Neural crest cell (in vitro differentiated cells): ENCODE data around the gene SPIN2B. TPM values are rescaled to one million over a fixed set of nuclear protein-coding genes. Genes with fewer than 3 reads are reported as not detected.
A peak's percentile ranks its signal among the peaks of the same experiment; 100 is the strongest.
"Not testable (repeated sequence)": the region's sequence is repeated elsewhere in the genome, so short reads cannot be mapped to it uniquely, and the experiment has no call there.

ENCODE experiments used
- DNase-seq: peaks from one replicate; pipeline ENCODE4 v3.0.0; 2021; ENCODE audit warnings: low read depth, mixed read lengths, low spot score
- H3K27ac Mint-ChIP-seq: one replicate; pipeline ENCODE4 v1.8.0; 2021; ENCODE audit warnings: mild to moderate bottlenecking, mixed read lengths; ENCODE audit not compliant: unreplicated experiment
- H3K27me3 Mint-ChIP-seq: 2 replicates; pipeline ENCODE4 v1.8.0; 2021; ENCODE audit warnings: low read depth, mild to moderate bottlenecking, mixed read lengths
- H3K36me3 Mint-ChIP-seq: 2 replicates; pipeline ENCODE4 v1.8.0; 2021; ENCODE audit warnings: low read depth, mild to moderate bottlenecking, mixed read lengths
- H3K4me1 Mint-ChIP-seq: 2 replicates; pipeline ENCODE4 v1.8.0; 2021; ENCODE audit warnings: mixed read lengths
- H3K4me3 Mint-ChIP-seq: one replicate; pipeline ENCODE4 v1.8.0; 2021; ENCODE audit warnings: mild to moderate bottlenecking, mixed read lengths
- H3K9me3 Mint-ChIP-seq: 2 replicates; pipeline ENCODE4 v1.8.0; 2021; ENCODE audit warnings: mixed read lengths
- CTCF ChIP-seq: fragments of 200-600 bp; sonication (generic); conservative IDR thresholded peaks from 2 replicates; pipeline ENCODE4 v1.5.0; 2021; ENCODE audit warnings: antibody characterized with exemption, mild to moderate bottlenecking
- long read RNA-seq: library from polyadenylated mRNA; unstranded; transcript quantifications from one replicate; pipeline ENCODE4 v2.0.0, GENCODE V29; 2020
- total RNA-seq: library from RNA; stranded (reverse); gene quantifications from 2 replicates; pipeline ENCODE4 v1.2.1, GENCODE V29; 2021

Gene SPIN2B
- 15.5 and 16.4 TPM in 2 replicates for total RNA-seq
- long read RNA-seq, transcript SPIN2B-202 (2 exons, 1,258 nt) = major isoform, 6 of 13 reads
- long read RNA-seq, partial matches to known transcripts = 0 of 13 reads
- long read RNA-seq, other reads (novel, unspliced or antisense) = 6 of 13 reads

GRCh38 chrX:57121162-57121755 lies at the start of gene SPIN2B:
TSS of gene SPIN2B (minus strand) at chrX:57121548.
- H3K36me3 Mint-ChIP-seq = peaks cover 11% of the 10 kb centered on the region
- peak within 1 kb of the TSS; percentile 97 for H3K27ac Mint-ChIP-seq
- TF ChIP-seq CTCF = peak; percentile 18
- no peaks in the 10 kb centered on the region for H3K27me3 Mint-ChIP-seq
- H3K4me1 Mint-ChIP-seq = peaks cover 15% of the 10 kb centered on the region
- peak; percentile 59 for DNase-seq
- peak within 1 kb of the TSS; percentile 97 for H3K4me3 Mint-ChIP-seq
- peaks cover 8% of the 10 kb centered on the region for H3K9me3 Mint-ChIP-seq

GRCh38 chrX:57156397-57157049 lies 35.2 kb upstream of the SPIN2B start:
- Mint-ChIP-seq H3K4me1 (no peaks in the 10 kb centered on the region), H3K27ac (no peak overlapping the region), H3K36me3 (peaks cover 11% of the 10 kb centered on the region), H3K9me3 (peaks cover 9% of the 10 kb centered on the region), H3K4me3 (no peak overlapping the region), H3K27me3 (no peaks in the 10 kb centered on the region)
- TF ChIP-seq CTCF = peak; percentile 61
- DNase-seq = no peak

DNA sequence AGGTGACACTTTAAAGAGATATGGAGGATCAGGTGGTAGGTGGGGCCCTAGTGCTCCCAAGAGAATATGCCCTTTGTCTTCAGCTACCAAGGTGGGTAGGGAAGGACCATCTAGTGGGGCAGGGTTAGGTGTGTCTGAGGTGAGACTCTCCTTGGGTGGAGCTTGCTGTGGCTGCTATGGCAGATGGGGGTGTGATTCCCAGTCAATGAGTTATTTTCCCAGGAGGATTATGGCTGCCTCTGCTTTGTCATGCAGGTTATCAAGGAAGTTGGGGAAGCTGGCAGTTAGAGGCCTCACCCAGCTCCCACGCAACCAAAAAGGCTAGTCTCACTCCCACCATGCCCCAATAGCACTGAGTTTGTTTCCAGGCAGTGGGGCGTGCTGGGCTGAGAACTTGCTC lies 33.8 kb upstream of the SPIN2B start:
- TF ChIP-seq CTCF = no peak
- Mint-ChIP-seq H3K4me1 (no peaks in the 10 kb centered on the region), H3K27ac (no peak overlapping the region), H3K27me3 (no peaks in the 10 kb centered on the region), H3K9me3 (peaks cover 4% of the 10 kb centered on the region), H3K36me3 (peaks cover 9% of the 10 kb centered on the region), H3K4me3 (no peak overlapping the region)
- no peak for DNase-seq

DNA sequence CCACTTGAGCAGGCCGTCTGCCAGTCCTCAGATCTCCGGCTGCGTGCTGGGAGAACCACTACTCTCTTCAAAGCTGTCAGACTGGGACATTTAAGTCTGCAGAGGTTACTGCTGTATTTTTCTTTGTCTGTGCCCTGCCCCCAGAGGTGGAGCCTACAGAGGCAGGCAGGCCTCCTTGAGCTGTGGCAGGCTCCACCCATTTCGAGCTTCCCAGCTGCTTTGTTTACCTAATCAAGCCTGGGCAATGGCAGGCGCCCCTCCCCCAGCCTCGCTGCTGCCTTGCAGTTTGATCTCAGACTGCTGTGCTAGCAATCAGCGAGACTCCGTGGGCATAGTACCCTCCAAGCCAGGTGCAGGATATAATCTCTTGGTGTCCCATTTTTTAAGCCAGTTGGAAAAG lies 30.9 kb upstream of the SPIN2B start:
- not testable (repeated sequence) for H3K4me3 Mint-ChIP-seq, H3K27ac Mint-ChIP-seq, H3K27me3 Mint-ChIP-seq, H3K4me1 Mint-ChIP-seq, DNase-seq
- H3K36me3 Mint-ChIP-seq = peaks cover 17% of the 10 kb centered on the region
- peaks cover 12% of the 10 kb centered on the region for H3K9me3 Mint-ChIP-seq

DNA sequence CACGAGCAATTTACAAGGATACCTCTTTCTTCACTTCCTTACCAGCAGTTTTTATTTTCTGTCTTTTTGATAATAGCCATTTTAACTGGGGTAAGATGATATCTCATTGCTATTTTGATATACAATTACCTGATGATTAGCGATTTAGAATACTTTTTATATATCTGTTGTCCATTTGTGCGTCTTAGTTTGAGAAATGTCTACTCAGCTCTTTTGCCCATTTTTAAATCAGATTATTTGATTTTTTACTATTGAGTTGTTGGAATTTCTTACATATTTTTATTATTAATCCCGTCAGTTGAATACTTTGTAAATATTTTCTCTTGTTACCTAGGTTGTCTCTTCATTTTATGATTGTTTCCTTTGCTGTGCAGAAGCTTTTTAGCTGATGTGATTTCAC lies 17.3 kb upstream of the SPIN2B start:
- TF ChIP-seq CTCF = no peak
- Mint-ChIP-seq H3K4me3 (no peak overlapping the region), H3K9me3 (peaks cover 9% of the 10 kb centered on the region), H3K27me3 (no peaks in the 10 kb centered on the region), H3K4me1 (peaks cover 14% of the 10 kb centered on the region), H3K27ac (no peak overlapping the region), H3K36me3 (peaks cover 8% of the 10 kb centered on the region)
- no peak for DNase-seq

GRCh38 chrX:57137501-57137900 lies 16.2 kb upstream of the SPIN2B start:
- Mint-ChIP-seq H3K36me3 (peaks cover 11% of the 10 kb centered on the region), H3K4me3 (peak overlapping the region; percentile 63), H3K27ac (no peak overlapping the region), H3K4me1 (peaks cover 14% of the 10 kb centered on the region), H3K9me3 (peaks cover 9% of the 10 kb centered on the region), H3K27me3 (no peaks in the 10 kb centered on the region)
- DNase-seq = no peak
- no peak for TF ChIP-seq CTCF

- not testable (repeated sequence) for H3K9me3 Mint-ChIP-seq, H3K27ac Mint-ChIP-seq, DNase-seq, H3K27me3 Mint-ChIP-seq
- H3K36me3 Mint-ChIP-seq = peaks cover 11% of the 10 kb centered on the region
- H3K4me3 Mint-ChIP-seq = peak within 1 kb of the TSS; percentile 63
- H3K4me1 Mint-ChIP-seq = peaks cover 14% of the 10 kb centered on the region
These were observed 15.7 kb upstream of the SPIN2B start, which contains the start of gene SPIN2A for GRCh38 chrX:57137073-57137472. TSS of gene SPIN2A (minus strand) at chrX:57137397. CDS start at chrX:57136597, 800 bp downstream.

GRCh38 chrX:57136589-57136988 lies 15.2 kb upstream of the SPIN2B start:
- not testable (repeated sequence) for H3K27ac Mint-ChIP-seq, DNase-seq, H3K4me3 Mint-ChIP-seq, H3K9me3 Mint-ChIP-seq, H3K27me3 Mint-ChIP-seq
- peaks cover 14% of the 10 kb centered on the region for H3K4me1 Mint-ChIP-seq
- H3K36me3 Mint-ChIP-seq = peaks cover 11% of the 10 kb centered on the region
